ENCODE results near the gene MED1. TPM values are rescaled to one million over a fixed set of nuclear protein-coding genes. Genes with fewer than 3 reads are reported as not detected.

Gene MED1
- total and polyA plus RNA-seq, 2 donors from 2014 or later = 7.1 to 34.6 TPM

GRCh38 chr17:39408360-39408759 is 42.7 kb downstream of the MED1 start:
- no peak overlapping the region for H3K4me3 ChIP-seq (ENCODE audit: low read length in 3 of 3)
- FAIRE-seq = no peak
- H3K4me1 ChIP-seq (ENCODE audit: control insufficient read depth in 2 of 3, insufficient read depth in 2 of 3, low read depth in 1 of 3, low read length in 3 of 3) = no peaks in the 10 kb centered on the region
- TF ChIP-seq, protein P1, sequence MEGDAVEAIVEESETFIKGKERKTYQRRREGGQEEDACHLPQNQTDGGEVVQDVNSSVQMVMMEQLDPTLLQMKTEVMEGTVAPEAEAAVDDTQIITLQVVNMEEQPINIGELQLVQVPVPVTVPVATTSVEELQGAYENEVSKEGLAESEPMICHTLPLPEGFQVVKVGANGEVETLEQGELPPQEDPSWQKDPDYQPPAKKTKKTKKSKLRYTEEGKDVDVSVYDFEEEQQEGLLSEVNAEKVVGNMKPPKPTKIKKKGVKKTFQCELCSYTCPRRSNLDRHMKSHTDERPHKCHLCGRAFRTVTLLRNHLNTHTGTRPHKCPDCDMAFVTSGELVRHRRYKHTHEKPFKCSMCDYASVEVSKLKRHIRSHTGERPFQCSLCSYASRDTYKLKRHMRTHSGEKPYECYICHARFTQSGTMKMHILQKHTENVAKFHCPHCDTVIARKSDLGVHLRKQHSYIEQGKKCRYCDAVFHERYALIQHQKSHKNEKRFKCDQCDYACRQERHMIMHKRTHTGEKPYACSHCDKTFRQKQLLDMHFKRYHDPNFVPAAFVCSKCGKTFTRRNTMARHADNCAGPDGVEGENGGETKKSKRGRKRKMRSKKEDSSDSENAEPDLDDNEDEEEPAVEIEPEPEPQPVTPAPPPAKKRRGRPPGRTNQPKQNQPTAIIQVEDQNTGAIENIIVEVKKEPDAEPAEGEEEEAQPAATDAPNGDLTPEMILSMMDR (IDR thresholded peaks at IDR 0.05; ENCODE audit: borderline replicate concordance, extremely low read depth, insufficient read depth) = no peak
- no peak for DNase-seq
- intact Hi-C loops (cut with DNase I) = no loop called here
- peaks cover 4 to 34% (median 19%) of the 10 kb centered on the region in 3 donors for H3K36me3 ChIP-seq (ENCODE audit: control insufficient read depth in 2 of 3, insufficient read depth in 3 of 3, low read length in 3 of 3)
- no peaks in the 10 kb centered on the region for H3K9me3 ChIP-seq (ENCODE audit: control insufficient read depth in 2 of 3, insufficient read depth in 1 of 3, low read length in 3 of 3)
- no peak overlapping the region for H3K27ac ChIP-seq (ENCODE audit: low read depth in 2 of 2, low read length in 2 of 2)
- H3K9ac ChIP-seq (ENCODE audit: low read length in 3 of 3) = no peak overlapping the region
- H3K27me3 ChIP-seq (ENCODE audit: control insufficient read depth, insufficient read depth, low read length) = no peaks in the 10 kb centered on the region

- TF ChIP-seq, protein P1 (IDR thresholded peaks at IDR 0.05; ENCODE audit: borderline replicate concordance, extremely low read depth, insufficient read depth) = no peak
- Histone ChIP-seq H3K9me3 (ENCODE audit: control insufficient read depth in 2 of 3, insufficient read depth in 1 of 3, low read length in 3 of 3) (no peaks in the 10 kb centered on the region), H3K4me1 (ENCODE audit: control insufficient read depth in 2 of 3, insufficient read depth in 2 of 3, low read depth in 1 of 3, low read length in 3 of 3) (no peaks in the 10 kb centered on the region), H3K27me3 (ENCODE audit: control insufficient read depth, insufficient read depth, low read length) (no peaks in the 10 kb centered on the region), H3K27ac (ENCODE audit: low read depth in 2 of 2, low read length in 2 of 2) (no peak overlapping the region), H3K4me3 (ENCODE audit: low read length in 3 of 3) (no peak overlapping the region), H3K9ac (ENCODE audit: low read length in 3 of 3) (no peak overlapping the region), H3K36me3 (ENCODE audit: control insufficient read depth in 2 of 3, insufficient read depth in 3 of 3, low read length in 3 of 3) (peaks cover 3 to 34% (median 18%) of the 10 kb centered on the region in 3 donors)
- intact Hi-C loops (cut with DNase I) = no loop called here
- FAIRE-seq (no peak), DNase-seq (no peak)
Observed at GRCh38 chr17:39406951-39407350, 44.1 kb downstream of the MED1 start.

DNA sequence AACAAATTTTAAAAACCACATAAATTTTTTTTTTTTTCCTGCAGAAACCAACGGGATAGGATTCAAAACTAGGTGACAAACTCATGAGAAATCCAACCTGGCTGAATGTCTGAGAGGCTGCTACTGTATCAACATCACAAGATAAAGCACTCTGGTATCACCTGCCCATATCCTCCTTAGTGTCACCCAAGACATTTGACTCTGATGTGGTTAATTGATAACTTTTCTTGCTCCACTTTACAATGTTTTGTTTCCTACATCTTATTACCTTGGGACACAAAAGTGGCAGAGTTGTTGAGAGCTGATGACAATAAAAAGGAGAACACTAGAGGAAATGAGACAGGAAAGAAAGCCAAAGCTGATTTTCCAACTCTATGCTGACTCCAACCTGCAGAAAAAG is 45.6 kb downstream of the MED1 start:
- no peak overlapping the region for H3K27ac ChIP-seq (ENCODE audit: low read depth in 2 of 2, low read length in 2 of 2)
- intact Hi-C loops (cut with DNase I) = no loop called here
- H3K9me3 ChIP-seq (ENCODE audit: control insufficient read depth in 2 of 3, insufficient read depth in 1 of 3, low read length in 3 of 3) = no peaks in the 10 kb centered on the region
- H3K27me3 ChIP-seq (ENCODE audit: control insufficient read depth, insufficient read depth, low read length) = no peaks in the 10 kb centered on the region
- no peak for FAIRE-seq
- peaks cover 3 to 32% (median 16%) of the 10 kb centered on the region in 3 donors for H3K36me3 ChIP-seq (ENCODE audit: control insufficient read depth in 2 of 3, insufficient read depth in 3 of 3, low read length in 3 of 3)
- no peak overlapping the region for H3K9ac ChIP-seq (ENCODE audit: low read length in 3 of 3)
- peaks cover 0 to 2% (median 0%) of the 10 kb centered on the region in 3 donors for H3K4me1 ChIP-seq (ENCODE audit: control insufficient read depth in 2 of 3, insufficient read depth in 2 of 3, low read depth in 1 of 3, low read length in 3 of 3)
- no peak for DNase-seq
- TF ChIP-seq, protein P1 (IDR thresholded peaks at IDR 0.05; ENCODE audit: borderline replicate concordance, extremely low read depth, insufficient read depth) = no peak
- H3K4me3 ChIP-seq (ENCODE audit: low read length in 3 of 3) = no peak overlapping the region
